Activated naive CD4-positive, alpha-beta T cell treated with anti-CD3 and anti-CD28 coated beads, Interleukin-2, amount 10 ng/mL, durations not matched to agents 7 days and 5 days (primary cell): ENCODE results near the gene HP.
"Not testable (repeated sequence)": the region's sequence is repeated elsewhere in the genome, so short reads cannot be mapped to it uniquely, and the experiment has no call there.

Experiments
- CTCF ChIA-PET: fragments of 350-600 bp; sonication (Branson Sonifier 250); formaldehyde crosslinking; loops from one replicate; lab custom pipeline; 2021; ENCODE audit warnings: antibody characterized with exemption; lab: Charles Lee
- DNase-seq: peaks from one replicate; pipeline ENCODE4 v3.0.0-alpha.2; 2020
- H3K27ac Mint-ChIP-seq: one replicate; pipeline ENCODE4 v1.8.0; 2021; ENCODE audit warnings: mild to moderate bottlenecking, moderate library complexity, mixed read lengths
- H3K27me3 Mint-ChIP-seq: one replicate; pipeline ENCODE4 v1.8.0; 2021; ENCODE audit warnings: mild to moderate bottlenecking, mixed read lengths
- H3K36me3 Mint-ChIP-seq: one replicate; pipeline ENCODE4 v1.8.0; 2021; ENCODE audit warnings: mixed read lengths
- H3K4me1 Mint-ChIP-seq: one replicate; pipeline ENCODE4 v1.8.0; 2021; ENCODE audit warnings: mixed read lengths
- H3K4me3 Mint-ChIP-seq: one replicate; pipeline ENCODE4 v1.8.0; 2021; ENCODE audit warnings: mild to moderate bottlenecking, moderate library complexity, mixed read lengths
- H3K9me3 Mint-ChIP-seq: one replicate; pipeline ENCODE4 v1.8.0; 2021; ENCODE audit warnings: mixed read lengths

HP gene

GRCh38 chr16:72057313-72057712 lies 3.0 kb downstream of the HP start:
- H3K4me1 Mint-ChIP-seq, H3K27ac Mint-ChIP-seq, H3K36me3 Mint-ChIP-seq, H3K9me3 Mint-ChIP-seq, DNase-seq, H3K27me3 Mint-ChIP-seq, CTCF ChIA-PET, H3K4me3 Mint-ChIP-seq: not testable (repeated sequence)

GRCh38 chr16:72059060-72059459 lies 4.8 kb downstream of the HP start:
- H3K36me3 Mint-ChIP-seq, H3K4me1 Mint-ChIP-seq, H3K9me3 Mint-ChIP-seq, H3K27me3 Mint-ChIP-seq, H3K4me3 Mint-ChIP-seq, H3K27ac Mint-ChIP-seq, CTCF ChIA-PET, DNase-seq: not testable (repeated sequence)

- no peak for DNase-seq
- H3K27me3 Mint-ChIP-seq: no peaks in the 10 kb centered on the region
- CTCF ChIA-PET: no interaction called here
- no peaks in the 10 kb centered on the region for H3K9me3 Mint-ChIP-seq
- no peaks in the 10 kb centered on the region for H3K4me1 Mint-ChIP-seq
- H3K4me3 Mint-ChIP-seq: no peak overlapping the region
- H3K27ac Mint-ChIP-seq: no peak overlapping the region
- H3K36me3 Mint-ChIP-seq: no peaks in the 10 kb centered on the region
Measured at GRCh38 chr16:72060405-72060804, 6.1 kb downstream of the HP start.

GRCh38 chr16:72061564-72061963 lies 7.3 kb downstream of the HP start:
- DNase-seq: no peak
- CTCF ChIA-PET: no interaction called here
- Mint-ChIP-seq H3K4me3 (no peak overlapping the region), H3K27ac (no peak overlapping the region), H3K4me1 (no peaks in the 10 kb centered on the region), H3K36me3 (no peaks in the 10 kb centered on the region), H3K9me3 (no peaks in the 10 kb centered on the region), H3K27me3 (no peaks in the 10 kb centered on the region)

- Mint-ChIP-seq H3K4me1 (no peaks in the 10 kb centered on the region), H3K36me3 (no peaks in the 10 kb centered on the region), H3K9me3 (no peaks in the 10 kb centered on the region), H3K4me3 (no peak overlapping the region), H3K27me3 (no peaks in the 10 kb centered on the region), H3K27ac (no peak overlapping the region)
- CTCF ChIA-PET: no interaction called here
- DNase-seq: no peak
Measured at GRCh38 chr16:72064361-72064894, 10.1 kb downstream of the HP start.

GRCh38 chr16:72066747-72067146 lies 12.4 kb downstream of the HP start:
- Mint-ChIP-seq H3K27ac (no peak overlapping the region), H3K4me1 (no peaks in the 10 kb centered on the region)

GRCh38 chr16:72068930-72069329 lies 14.6 kb downstream of the HP start:
- Mint-ChIP-seq H3K9me3 (no peaks in the 10 kb centered on the region), H3K36me3 (no peaks in the 10 kb centered on the region), H3K4me1 (no peaks in the 10 kb centered on the region), H3K27ac (no peak overlapping the region), H3K27me3 (no peaks in the 10 kb centered on the region), H3K4me3 (no peak overlapping the region)
- CTCF ChIA-PET: interaction anchor here (1.3 kb wide), 1 partner anchor 37 kb away, joined by 3 read pairs; no protein-coding TSS in a partner anchor
- DNase-seq: no peak

More at GRCh38 chr16:72066747-72067146, 12.4 kb downstream of the HP start:
- H3K9me3 Mint-ChIP-seq: no peaks in the 10 kb centered on the region
- H3K36me3 Mint-ChIP-seq: no peaks in the 10 kb centered on the region
- no peaks in the 10 kb centered on the region for H3K27me3 Mint-ChIP-seq
- CTCF ChIA-PET: interaction anchor here (1.0 to 2.1 kb wide), 7 partner anchors 11 to 49 kb away, joined by 3 to 13 read pairs (median 5); no protein-coding TSS in a partner anchor
- no peak for DNase-seq
- H3K4me3 Mint-ChIP-seq: no peak overlapping the region

- no peak for DNase-seq
- no peak overlapping the region for H3K4me3 Mint-ChIP-seq
- no peaks in the 10 kb centered on the region for H3K36me3 Mint-ChIP-seq
- H3K9me3 Mint-ChIP-seq: no peaks in the 10 kb centered on the region
- H3K27ac Mint-ChIP-seq: no peak overlapping the region
- CTCF ChIA-PET: interaction anchor here (2.1 kb wide), 1 partner anchor 25 kb away, joined by 5 read pairs; no protein-coding TSS in a partner anchor
- no peaks in the 10 kb centered on the region for H3K4me1 Mint-ChIP-seq
- no peaks in the 10 kb centered on the region for H3K27me3 Mint-ChIP-seq
Measured at GRCh38 chr16:72072514-72073342, 18.4 kb downstream of the HP start.

GRCh38 chr16:72073560-72074230 lies 19.4 kb downstream of the HP start:
- no peak for DNase-seq
- no peak overlapping the region for H3K27ac Mint-ChIP-seq
- no peak overlapping the region for H3K4me3 Mint-ChIP-seq
- H3K4me1 Mint-ChIP-seq: no peaks in the 10 kb centered on the region
- H3K9me3 Mint-ChIP-seq: no peaks in the 10 kb centered on the region
- CTCF ChIA-PET: no interaction called here
- no peaks in the 10 kb centered on the region for H3K36me3 Mint-ChIP-seq
- H3K27me3 Mint-ChIP-seq: no peaks in the 10 kb centered on the region

- DNase-seq, H3K27me3 Mint-ChIP-seq, H3K36me3 Mint-ChIP-seq, CTCF ChIA-PET, H3K27ac Mint-ChIP-seq, H3K4me3 Mint-ChIP-seq, H3K4me1 Mint-ChIP-seq, H3K9me3 Mint-ChIP-seq: not testable (repeated sequence)
Measured at GRCh38 chr16:72075067-72075466, 20.8 kb downstream of the HP start.

GRCh38 chr16:72076991-72077706 lies 22.8 kb downstream of the HP start:
- H3K9me3 Mint-ChIP-seq, DNase-seq, H3K4me3 Mint-ChIP-seq, H3K27me3 Mint-ChIP-seq, H3K27ac Mint-ChIP-seq, H3K36me3 Mint-ChIP-seq, CTCF ChIA-PET, H3K4me1 Mint-ChIP-seq: not testable (repeated sequence)

- no peaks in the 10 kb centered on the region for H3K4me1 Mint-ChIP-seq
- no peaks in the 10 kb centered on the region for H3K27me3 Mint-ChIP-seq
- no peak overlapping the region for H3K4me3 Mint-ChIP-seq
- no peak for DNase-seq
- CTCF ChIA-PET: no interaction called here
- H3K36me3 Mint-ChIP-seq: peaks cover 40% of the 10 kb centered on the region
- no peak overlapping the region for H3K27ac Mint-ChIP-seq
- H3K9me3 Mint-ChIP-seq: peaks cover 11% of the 10 kb centered on the region
Measured at GRCh38 chr16:72083778-72084404, 29.6 kb downstream of the HP start.

GRCh38 chr16:72084445-72084844 lies 30.1 kb downstream of the HP start:
- CTCF ChIA-PET: no interaction called here
- Mint-ChIP-seq H3K4me1 (no peaks in the 10 kb centered on the region), H3K36me3 (peaks cover 44% of the 10 kb centered on the region), H3K9me3 (peaks cover 11% of the 10 kb centered on the region), H3K27ac (no peak overlapping the region), H3K4me3 (no peak overlapping the region), H3K27me3 (no peaks in the 10 kb centered on the region)
- no peak for DNase-seq

- Mint-ChIP-seq H3K27ac (no peak overlapping the region), H3K9me3 (peaks cover 11% of the 10 kb centered on the region), H3K4me1 (no peaks in the 10 kb centered on the region), H3K36me3 (peaks cover 47% of the 10 kb centered on the region), H3K4me3 (no peak overlapping the region), H3K27me3 (no peaks in the 10 kb centered on the region)
- CTCF ChIA-PET: no interaction called here
- no peak for DNase-seq
Measured at GRCh38 chr16:72085002-72085401, 30.7 kb downstream of the HP start.
